H1 (cell line): ENCODE measurements around the gene CCT4. TPM values are rescaled to one million over a fixed set of nuclear protein-coding genes. Genes with fewer than 3 reads are reported as not detected.

Experiments
- CTCF ChIA-PET: fragments of 300-600 bp; sonication (Branson Sonifier 250); formaldehyde crosslinking; loops from one replicate; lab custom pipeline; 2021; ENCODE audit not compliant: partially characterized antibody; lab: Charles Lee
- POLR2A ChIA-PET: fragments of 300-600 bp; sonication (Branson Sonifier 250); formaldehyde crosslinking; loops from one replicate; lab custom pipeline; 2021; ENCODE audit warnings: inconsistent platforms; ENCODE audit not compliant: partially characterized antibody; lab: Charles Lee
- DNase-seq, 2 experiments: peaks; one replicate each; pipeline versions ENCODE4 v3.0.0 to v3.0.0-alpha.2; 2010 to 2022; ENCODE audit warnings: low spot score in 2 of 2, low read depth in 1 of 2, mixed read lengths in 1 of 2
- FAIRE-seq: peaks from 2 replicates; lab custom pipeline; 2011; peaks lifted over from hg19 to GRCh38; lab: Jason Lieb, UNC
- H2AFZ ChIP-seq: 2 replicates; pipeline ENCODE4 v1.8.1; 2012; ENCODE audit warnings: low read length, inconsistent platforms
- H2AK5ac ChIP-seq: 2 replicates; pipeline ENCODE4 v1.6.1; 2013; ENCODE audit warnings: low read depth, low read length
- H2BK120ac ChIP-seq: replicated peaks from 2 replicates; pipeline ENCODE3; 2013; ENCODE audit warnings: low read depth, low read length, inconsistent platforms
- H2BK12ac ChIP-seq: 2 replicates; pipeline ENCODE4 v1.6.1; 2013; ENCODE audit warnings: low read depth, low read length
- H2BK15ac ChIP-seq: 2 replicates; pipeline ENCODE4 v1.6.1; 2013; ENCODE audit warnings: low read length
- H2BK20ac ChIP-seq: 2 replicates; pipeline ENCODE4 v1.6.1; 2013; ENCODE audit warnings: low read length
- H2BK5ac ChIP-seq: 2 replicates; pipeline ENCODE4 v1.6.1; 2013; ENCODE audit warnings: low read depth, low read length
- H3K14ac ChIP-seq: 2 replicates; pipeline ENCODE4 v1.6.1; 2013; ENCODE audit warnings: inconsistent platforms; ENCODE audit not compliant: insufficient read length
- H3K18ac ChIP-seq: 2 replicates; pipeline ENCODE4 v1.6.1; 2013; ENCODE audit warnings: low read length; ENCODE audit errors: extremely low read depth
- H3K23ac ChIP-seq: 2 replicates; pipeline ENCODE4 v1.6.1; 2013; ENCODE audit warnings: inconsistent platforms; ENCODE audit not compliant: insufficient read length
- H3K23me2 ChIP-seq: 2 replicates; pipeline ENCODE4 v1.6.1; 2013; ENCODE audit warnings: low read depth, low read length
- H3K27ac ChIP-seq: 2 replicates; pipeline ENCODE4 v1.6.1; 2011; ENCODE audit warnings: low read depth, low read length, inconsistent platforms
- H3K27me3 ChIP-seq, 4 experiments: replicated peaks in 1 of 4; 1 replicate in 1 of 4; 2 replicates in 3 of 4; pipeline versions ENCODE4 v1.6.1 to v1.8.1; 2011 to 2013; ENCODE audit warnings: low read length in 3 of 4, mild to moderate bottlenecking in 3 of 4, inconsistent platforms in 2 of 4, mixed read lengths in 2 of 4, moderate library complexity in 1 of 4; ENCODE audit not compliant: control insufficient read depth in 3 of 4, insufficient read depth in 3 of 4; ENCODE audit errors: extremely low read depth in 1 of 4
- H3K36me3 ChIP-seq, 4 experiments: 2 replicates each; pipeline versions ENCODE4 v1.6.1 to v1.8.1; 2011 to 2013; ENCODE audit warnings: mild to moderate bottlenecking in 4 of 4, low read length in 3 of 4, moderate library complexity in 2 of 4, control low read depth in 1 of 4, inconsistent platforms in 1 of 4; ENCODE audit not compliant: insufficient read depth in 4 of 4, control insufficient read depth in 2 of 4
- H3K4ac ChIP-seq: replicated peaks from 2 replicates; pipeline ENCODE3; 2013; ENCODE audit warnings: low read length, low read depth, mixed read lengths, inconsistent platforms; ENCODE audit not compliant: insufficient read length
- H3K4me1 ChIP-seq, 4 experiments: replicated peaks in 1 of 4; 1 replicate in 1 of 4; 2 replicates in 3 of 4; pipeline versions ENCODE4 v1.6.1 to v1.8.1; 2011 to 2013; ENCODE audit warnings: low read length in 3 of 4, inconsistent platforms in 2 of 4, mixed read lengths in 1 of 4; ENCODE audit not compliant: insufficient read depth in 4 of 4, control insufficient read depth in 3 of 4
- H3K4me2 ChIP-seq, 2 experiments: 2 replicates each; pipeline versions ENCODE4 v1.6.1 to v1.8.1; 2011 to 2013; ENCODE audit warnings: low read depth in 2 of 2, low read length in 2 of 2, control low read depth in 1 of 2, inconsistent platforms in 1 of 2, mild to moderate bottlenecking in 1 of 2; ENCODE audit not compliant: insufficient read depth in 1 of 2
- H3K4me3 ChIP-seq, 4 experiments: fragments of 200-600, 300-600 bp in 1 of 4; sonication (generic), shearing (Covaris generic), sonication (Bioruptor Twin) in 1 of 4; 2 replicates each; pipeline versions ENCODE4 v1.5.1 to v1.8.1; 2011 to 2016; ENCODE audit warnings: low read length in 4 of 4, low read depth in 3 of 4, control low read depth in 2 of 4, inconsistent platforms in 2 of 4, mild to moderate bottlenecking in 2 of 4, mixed read lengths in 1 of 4, moderate library complexity in 1 of 4; ENCODE audit not compliant: insufficient read depth in 2 of 4; ENCODE audit errors: extremely low read depth in 1 of 4
- H3K56ac ChIP-seq: replicated peaks from 2 replicates; pipeline ENCODE3; 2013; ENCODE audit warnings: low read depth, mild to moderate bottlenecking, mixed read lengths, low read length, inconsistent platforms; ENCODE audit not compliant: insufficient read length
- H3K79me1 ChIP-seq: 2 replicates; pipeline ENCODE4 v1.6.1; 2013; ENCODE audit warnings: low read depth, low read length, control low read depth
- H3K79me2 ChIP-seq, 2 experiments: 2 replicates each; pipeline versions ENCODE4 v1.6.1 to v1.8.1; 2012 to 2013; ENCODE audit warnings: low read length in 2 of 2, mild to moderate bottlenecking in 2 of 2, inconsistent platforms in 1 of 2; ENCODE audit not compliant: insufficient read depth in 2 of 2, control insufficient read depth in 1 of 2
- H3K9ac ChIP-seq, 4 experiments: replicated peaks in 1 of 4; 1 replicate in 1 of 4; 2 replicates in 3 of 4; pipeline versions ENCODE4 v1.6.1 to v1.8.1; 2011 to 2013; ENCODE audit warnings: low read depth in 3 of 4, low read length in 3 of 4, control low read depth in 2 of 4, mild to moderate bottlenecking in 2 of 4, moderate library complexity in 2 of 4, inconsistent platforms in 1 of 4; ENCODE audit errors: extremely low read depth in 1 of 4
- H3K9me3 ChIP-seq, 2 experiments: 2 replicates each; pipeline versions ENCODE4 v1.6.1 to v1.8.1; 2012 to 2013; ENCODE audit warnings: mild to moderate bottlenecking in 2 of 2, moderate library complexity in 2 of 2, control low read depth in 1 of 2, inconsistent platforms in 1 of 2, low read depth in 1 of 2, low read length in 1 of 2, mixed read lengths in 1 of 2; ENCODE audit not compliant: insufficient read depth in 2 of 2
- H4K20me1 ChIP-seq, 2 experiments: replicated peaks in 1 of 2; 2 replicates each; pipeline versions ENCODE3 to v1.8.1; 2011 to 2013; ENCODE audit warnings: inconsistent platforms in 2 of 2, low read length in 2 of 2, mild to moderate bottlenecking in 1 of 2; ENCODE audit not compliant: insufficient read depth in 2 of 2, control insufficient read depth in 1 of 2
- H4K5ac ChIP-seq: 2 replicates; pipeline ENCODE4 v1.6.1; 2013; ENCODE audit warnings: low read length, low read depth, mixed read lengths, inconsistent platforms; ENCODE audit not compliant: insufficient read length
- H4K8ac ChIP-seq: 2 replicates; pipeline ENCODE4 v1.8.0; 2013; ENCODE audit warnings: mild to moderate bottlenecking, moderate library complexity, low read length, inconsistent platforms; ENCODE audit not compliant: insufficient read depth; ENCODE audit errors: extremely low read depth
- H4K91ac ChIP-seq: replicated peaks from 2 replicates; pipeline ENCODE3; 2013; ENCODE audit warnings: low read length, mixed read lengths, inconsistent platforms; ENCODE audit not compliant: insufficient read length
- CHD1 ChIP-seq: IDR thresholded peaks from 2 replicates; pipeline ENCODE4 v1.6.1; 2012; ENCODE audit warnings: low read depth, low read length, improper control_type of control experiment
- SUZ12 ChIP-seq: fragments of 200-600 bp; sonication (generic); IDR thresholded peaks from 2 replicates; pipeline ENCODE4 v1.6.1; 2012; ENCODE audit warnings: mild to moderate bottlenecking, inconsistent platforms, low read length, moderate library complexity, mixed read lengths
- WGBS, 2 experiments: shearing (Covaris generic) in 1 of 2; methylation state at CpG; one replicate each; pipeline versions ENCODE4 v1.1.6 to v1.1.7; 2013 to 2015; ENCODE audit warnings: low lambda C conversion rate in 2 of 2, mixed read lengths in 2 of 2, inconsistent platforms in 1 of 2, low coverage in 1 of 2, missing lambda C conversion rate in 1 of 2; ENCODE audit not compliant: insufficient replicate concordance in 2 of 2, insufficient coverage in 1 of 2, insufficient read length in 1 of 2; ENCODE audit errors: extremely low coverage in 1 of 2, missing lambda C conversion rate in 1 of 2; 5-methylcytosine and 5-hydroxymethylcytosine counted together
- polyA plus RNA-seq, 7 experiments: library from polyadenylated mRNA; depleted of rRNA in 3 of 7; stranded (reverse) in 5 of 7; unstranded in 2 of 7; fragments of >200 nt in 5 of 7; fragments of 200-250 nt in 2 of 7; gene quantifications; 1 replicate in 5 of 7; 2 replicates in 1 of 7; 4 replicates in 1 of 7; pipeline versions ENCODE4 v1.2.1 to v1.2.3, GENCODE V29; 2011 to 2013; ENCODE audit warnings: missing spikeins in 2 of 7, mixed read lengths in 2 of 7
- total RNA-seq: library from RNA; stranded (reverse); fragmentation: NEBNext Ultra II Directional; extraction: Animal tissue kit (Norgen Biotek cat#: 25700); gene quantifications from 2 replicates; pipeline ENCODE4 v1.2.1, GENCODE V29; 2021

The CCT4 gene
- total and polyA plus RNA-seq, 2 of the 8 experiments (the other 6 are each of a cell fraction or from before 2014, with no cell fraction given), result 129 to 359 TPM

DNA sequence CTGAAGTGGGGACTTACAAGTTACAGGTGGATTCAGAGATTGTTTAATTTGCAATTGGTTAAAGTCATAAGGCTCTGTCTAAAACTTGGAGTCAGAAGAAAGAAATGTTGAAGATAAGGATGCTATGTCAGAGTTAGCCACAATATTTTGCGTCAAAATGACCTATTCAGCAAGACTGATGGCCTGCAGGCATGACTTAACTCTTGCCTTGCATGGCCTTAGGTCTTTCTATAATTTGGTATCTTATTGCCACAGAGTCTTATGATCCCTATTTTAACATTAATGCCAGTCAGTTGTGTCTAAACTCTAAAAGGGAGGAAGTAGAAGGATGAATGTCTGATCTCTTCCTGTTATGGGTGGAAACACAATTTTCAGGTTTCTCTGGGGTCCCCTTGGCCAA lies 11.8 kb upstream of the CCT4 start:
- no peaks in the 10 kb centered on the region for H4K20me1 ChIP-seq
- POLR2A ChIA-PET, result no interaction called here
- H4K91ac ChIP-seq, result no peak overlapping the region
- TF ChIP-seq CHD1, result no peak
- TF ChIP-seq SUZ12, result no peak
- TF ChIP-seq, all 59 proteins: peak for 0
- Histone ChIP-seq H3K36me3 (no peaks in the 10 kb centered on the region), H3K4me1 (no peaks in the 10 kb centered on the region), H3K23ac (no peak overlapping the region), H3K14ac (no peak overlapping the region), H3K23me2 (peaks cover 2% of the 10 kb centered on the region; the same call in 1 of the 2 replicates), H3K9me3 (no peaks in the 10 kb centered on the region), H3K18ac (no peak overlapping the region), H3K56ac (no peak overlapping the region), H2BK15ac (no peak overlapping the region), H2AFZ (no peak overlapping the region), H2BK5ac (no peak overlapping the region), H3K79me1 (no peaks in the 10 kb centered on the region), H2BK20ac (no peak overlapping the region), H3K4me3 (no peak overlapping the region), H2BK120ac (no peak overlapping the region), H3K27ac (no peak overlapping the region), H3K9ac (no peak overlapping the region), H2BK12ac (no peak overlapping the region), H4K5ac (no peak overlapping the region), H3K27me3 (no peaks in the 10 kb centered on the region), H3K79me2 (no peaks in the 10 kb centered on the region), H3K4me2 (no peak overlapping the region), H4K8ac (no peak overlapping the region), H2AK5ac (no peak overlapping the region), H3K4ac (no peak overlapping the region)
- DNase-seq, result no peak
- 85% methylated on average over 1 of the region's 1 CpG; no CpG with 5 or more reads in 1 of the 2 experiments for WGBS, 2 experiments
- CTCF ChIA-PET, result no interaction called here
- no peak for FAIRE-seq
